Activated T-helper 17 cell treated with anti-CD3 and anti-CD28 coated beads, Interleukin-2, amount 50 U/mL, for 72 hours (primary cell): ENCODE results near the gene FAM83F. TPM values are rescaled to one million over a fixed set of nuclear protein-coding genes. Genes with fewer than 3 reads are reported as not detected.
"Not testable (repeated sequence)": the region's sequence is repeated elsewhere in the genome, so short reads cannot be mapped to it uniquely, and the experiment has no call there.

ENCODE experiments used
- ATAC-seq: fragments of 150-1000 bp; cut with Tn5 transposase; replicated peaks from 2 replicates; pipeline ENCODE4 v1.10.0; 2021; ENCODE audit warnings: mild to moderate bottlenecking, moderate library complexity
- H3K27ac Mint-ChIP-seq: one replicate; pipeline ENCODE4 v1.8.0; 2022; ENCODE audit warnings: mixed read lengths
- H3K27me3 Mint-ChIP-seq: one replicate; pipeline ENCODE4 v1.8.0; 2022; ENCODE audit warnings: mixed read lengths
- H3K36me3 Mint-ChIP-seq: one replicate; pipeline ENCODE4 v1.8.0; 2022; ENCODE audit warnings: low read depth, mild to moderate bottlenecking, mixed read lengths
- H3K4me1 Mint-ChIP-seq: one replicate; pipeline ENCODE4 v1.8.0; 2022; ENCODE audit warnings: mixed read lengths
- H3K4me3 Mint-ChIP-seq: one replicate; pipeline ENCODE4 v1.8.0; 2022; ENCODE audit warnings: mild to moderate bottlenecking, mixed read lengths
- H3K9me3 Mint-ChIP-seq: one replicate; pipeline ENCODE4 v1.8.0; 2022; ENCODE audit warnings: mixed read lengths
- total RNA-seq, 2 donors: library from RNA; stranded (reverse); gene quantifications; one replicate each; pipeline ENCODE4 v1.2.3, GENCODE V29; 2022

Gene FAM83F
- total RNA-seq = 1 to 10 TPM in 1 of 2 donors, under 1 TPM in 1; 0.37 to 1.3 TPM

GRCh38 chr22:39994566-39995392, at the start of gene FAM83F:
TSS of gene FAM83F (plus strand) at chr22:39994954. CDS start at chr22:39995043, 89 bp downstream.
- no peaks in the 10 kb centered on the region for H3K9me3 Mint-ChIP-seq
- H3K36me3 Mint-ChIP-seq = no peaks in the 10 kb centered on the region
- H3K27me3 Mint-ChIP-seq = peaks cover 23% of the 10 kb centered on the region
- peak within 1 kb of the TSS; percentile 45 for H3K27ac Mint-ChIP-seq
- peaks cover 6% of the 10 kb centered on the region for H3K4me1 Mint-ChIP-seq
- peak within 1 kb of the TSS; percentile 67 for H3K4me3 Mint-ChIP-seq
- peak; percentile 91 for ATAC-seq

GRCh38 chr22:39946126-39946502, 48.6 kb upstream of the FAM83F start:
- Mint-ChIP-seq H3K27ac (peak overlapping the region; percentile 82), H3K4me1 (peaks cover 67% of the 10 kb centered on the region), H3K9me3 (no peaks in the 10 kb centered on the region), H3K27me3 (no peaks in the 10 kb centered on the region), H3K36me3 (peaks cover 44% of the 10 kb centered on the region), H3K4me3 (peak overlapping the region; percentile 83)
- ATAC-seq = no peak

GRCh38 chr22:39946503-39947219, 48.1 kb upstream of the FAM83F start:
- Mint-ChIP-seq H3K27ac (peak overlapping the region; percentile 82), H3K36me3 (peaks cover 50% of the 10 kb centered on the region), H3K9me3 (no peaks in the 10 kb centered on the region), H3K27me3 (no peaks in the 10 kb centered on the region), H3K4me1 (peaks cover 68% of the 10 kb centered on the region), H3K4me3 (peak overlapping the region; percentile 83)
- no peak for ATAC-seq

GRCh38 chr22:39947220-39948216, 47.2 kb upstream of the FAM83F start:
- H3K4me3 Mint-ChIP-seq = peak overlapping the region; percentile 83
- peaks cover 70% of the 10 kb centered on the region for H3K4me1 Mint-ChIP-seq
- no peaks in the 10 kb centered on the region for H3K27me3 Mint-ChIP-seq
- peak overlapping the region; percentile 82 for H3K27ac Mint-ChIP-seq
- no peaks in the 10 kb centered on the region for H3K9me3 Mint-ChIP-seq
- ATAC-seq = no peak
- H3K36me3 Mint-ChIP-seq = peaks cover 54% of the 10 kb centered on the region

DNA sequence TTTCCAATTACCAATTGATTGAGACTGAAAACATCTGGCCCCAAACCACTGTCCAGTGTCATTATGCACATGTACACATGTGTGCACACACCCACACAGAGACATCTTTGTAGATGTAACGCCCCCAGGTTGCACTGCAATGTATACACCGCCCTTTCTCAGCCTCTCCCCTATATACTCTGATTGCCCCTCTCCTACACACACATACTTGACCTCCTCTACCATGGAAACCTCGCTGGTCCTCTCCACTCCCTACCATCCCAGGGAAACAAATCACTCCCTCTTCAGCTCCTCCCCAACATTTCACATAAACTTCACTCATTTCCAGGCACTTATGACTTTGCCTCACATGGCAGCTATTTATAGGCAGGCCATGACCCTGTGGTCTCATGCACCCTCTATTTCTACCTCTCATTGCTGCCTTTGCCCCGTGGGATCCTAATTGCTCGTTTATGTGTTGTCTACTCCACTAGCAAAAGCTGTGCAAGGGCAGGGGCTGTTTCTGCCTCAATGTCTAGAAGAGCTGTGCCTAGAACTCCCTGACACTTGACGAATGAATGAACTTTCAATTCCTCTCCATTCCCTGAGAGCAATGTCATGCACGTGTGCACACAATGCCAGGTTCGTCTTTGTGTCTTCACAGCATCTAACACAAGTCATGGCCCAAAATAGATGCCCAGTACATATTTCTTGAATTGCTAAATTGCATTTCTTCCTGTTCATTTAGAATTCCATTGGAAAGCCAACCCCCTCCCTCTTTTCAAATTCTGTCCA, 44.6 kb upstream of the FAM83F start:
- peak overlapping the region; percentile 74 for H3K4me3 Mint-ChIP-seq

GRCh38 chr22:39951603-39952293, 43.0 kb upstream of the FAM83F start:
- not testable (repeated sequence) for H3K27me3 Mint-ChIP-seq, H3K9me3 Mint-ChIP-seq
- peak overlapping the region; percentile 74 for H3K4me3 Mint-ChIP-seq
- H3K4me1 Mint-ChIP-seq = peaks cover 64% of the 10 kb centered on the region
- H3K27ac Mint-ChIP-seq = peak overlapping the region; percentile 59
- ATAC-seq = peak; percentile 72
- peaks cover 87% of the 10 kb centered on the region for H3K36me3 Mint-ChIP-seq

More for the DNA sequence above, 44.6 kb upstream of the FAM83F start:
- peaks cover 75% of the 10 kb centered on the region for H3K36me3 Mint-ChIP-seq
- no peaks in the 10 kb centered on the region for H3K9me3 Mint-ChIP-seq
- ATAC-seq = no peak
- H3K27me3 Mint-ChIP-seq = no peaks in the 10 kb centered on the region
- peaks cover 67% of the 10 kb centered on the region for H3K4me1 Mint-ChIP-seq
- H3K27ac Mint-ChIP-seq = peak overlapping the region; percentile 33

- no peaks in the 10 kb centered on the region for H3K9me3 Mint-ChIP-seq
- H3K27ac Mint-ChIP-seq = peak overlapping the region; percentile 72
- H3K4me1 Mint-ChIP-seq = peaks cover 64% of the 10 kb centered on the region
- peak; percentile 16 for ATAC-seq
- peaks cover 87% of the 10 kb centered on the region for H3K36me3 Mint-ChIP-seq
- no peaks in the 10 kb centered on the region for H3K27me3 Mint-ChIP-seq
- peak overlapping the region; percentile 74 for H3K4me3 Mint-ChIP-seq
Measured at GRCh38 chr22:39952347-39952746, 42.4 kb upstream of the FAM83F start.

DNA sequence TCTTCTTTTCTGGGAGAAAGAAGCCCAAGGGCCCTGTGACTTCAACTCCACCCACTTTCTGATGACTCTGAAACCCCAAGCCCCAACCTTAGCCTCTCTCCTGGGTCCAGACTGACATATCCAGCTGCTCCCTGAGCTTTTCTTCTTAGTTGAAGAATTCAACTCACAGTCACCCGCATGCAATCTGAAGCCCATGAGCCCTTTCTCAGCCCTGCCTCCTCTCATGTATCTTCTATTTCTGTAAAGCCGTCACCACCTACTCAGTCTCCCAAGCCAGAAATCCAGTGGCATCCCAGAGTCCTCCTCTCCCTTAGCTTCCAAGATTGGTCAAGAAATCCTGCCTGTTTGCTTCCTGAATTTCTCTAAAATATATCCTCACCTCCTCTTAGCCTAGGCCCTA, 41.7 kb upstream of the FAM83F start:
- Mint-ChIP-seq H3K4me1 (peaks cover 69% of the 10 kb centered on the region), H3K27ac (peak overlapping the region; percentile 72), H3K4me3 (peak overlapping the region; percentile 74), H3K36me3 (peaks cover 95% of the 10 kb centered on the region), H3K9me3 (no peaks in the 10 kb centered on the region), H3K27me3 (no peaks in the 10 kb centered on the region)
- ATAC-seq = no peak

GRCh38 chr22:39954584-39955055, 40.1 kb upstream of the FAM83F start:
- Mint-ChIP-seq H3K27ac (peak overlapping the region; percentile 72), H3K27me3 (no peaks in the 10 kb centered on the region), H3K4me1 (peaks cover 72% of the 10 kb centered on the region), H3K36me3 (peaks cover 96% of the 10 kb centered on the region), H3K4me3 (peak overlapping the region; percentile 74), H3K9me3 (no peaks in the 10 kb centered on the region)
- peak; percentile 73 for ATAC-seq

- peak overlapping the region; percentile 72 for H3K27ac Mint-ChIP-seq
- H3K4me1 Mint-ChIP-seq = peaks cover 72% of the 10 kb centered on the region
- ATAC-seq = no peak
- no peaks in the 10 kb centered on the region for H3K9me3 Mint-ChIP-seq
- H3K36me3 Mint-ChIP-seq = peaks cover 96% of the 10 kb centered on the region
- peak overlapping the region; percentile 74 for H3K4me3 Mint-ChIP-seq
- no peaks in the 10 kb centered on the region for H3K27me3 Mint-ChIP-seq
Measured at GRCh38 chr22:39955675-39956074, 39.1 kb upstream of the FAM83F start.

DNA sequence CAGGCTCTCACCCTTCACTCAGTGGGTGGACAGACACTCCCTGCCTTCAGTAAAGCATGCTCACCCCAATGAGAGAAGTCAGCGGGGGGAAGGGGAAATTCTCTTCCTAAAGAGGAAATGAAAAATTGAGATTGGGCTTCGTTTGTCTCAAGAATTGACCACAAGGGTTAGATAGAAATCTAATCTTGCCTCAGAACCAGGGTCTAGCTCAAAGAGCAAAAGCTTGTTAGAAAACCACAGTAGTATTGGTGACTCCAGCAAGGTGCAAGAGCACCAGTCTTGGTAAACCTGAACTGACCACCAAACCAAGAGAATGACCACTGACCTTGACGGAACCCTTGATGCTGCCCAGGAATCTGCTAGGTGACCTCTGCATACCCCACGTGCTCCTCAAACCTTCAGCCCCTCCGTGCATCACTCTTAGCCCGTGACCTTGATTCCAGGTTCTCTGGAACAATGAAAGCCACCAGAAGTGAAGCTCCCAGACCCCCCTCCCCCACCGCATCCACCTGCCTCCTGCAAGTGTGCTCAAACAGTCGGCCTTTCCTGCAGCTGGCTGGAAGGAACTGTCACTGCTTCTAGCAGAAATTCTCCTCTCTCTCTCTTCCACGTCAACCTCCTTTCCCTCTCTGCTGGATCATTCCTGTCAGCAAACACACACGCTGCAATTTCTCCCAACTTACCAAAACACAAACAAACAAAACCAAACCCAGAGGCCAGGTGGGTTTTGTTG, 37.7 kb upstream of the FAM83F start:
- H3K36me3 Mint-ChIP-seq = peaks cover 100% of the 10 kb centered on the region
- peaks cover 67% of the 10 kb centered on the region for H3K4me1 Mint-ChIP-seq
- H3K4me3 Mint-ChIP-seq = peak overlapping the region; percentile 66
- H3K27me3 Mint-ChIP-seq = no peaks in the 10 kb centered on the region
- ATAC-seq = no peak
- H3K27ac Mint-ChIP-seq = no peak overlapping the region
- H3K9me3 Mint-ChIP-seq = no peaks in the 10 kb centered on the region

GRCh38 chr22:39958009-39958711, 36.6 kb upstream of the FAM83F start:
- Mint-ChIP-seq H3K4me3 (peak overlapping the region; percentile 66), H3K9me3 (no peaks in the 10 kb centered on the region), H3K27me3 (no peaks in the 10 kb centered on the region), H3K27ac (peak overlapping the region; percentile 68), H3K4me1 (peaks cover 59% of the 10 kb centered on the region), H3K36me3 (peaks cover 95% of the 10 kb centered on the region)
- ATAC-seq = no peak
